Inferior parietal cortex (tissue), 1 donor: ENCODE measurements around the gene ADAMTS18.

ENCODE experiments used
- DNase-seq: peaks from one replicate; pipeline ENCODE4 v3.0.0-alpha.2; 2016; ENCODE audit errors: extremely low spot score

Gene ADAMTS18

DNA sequence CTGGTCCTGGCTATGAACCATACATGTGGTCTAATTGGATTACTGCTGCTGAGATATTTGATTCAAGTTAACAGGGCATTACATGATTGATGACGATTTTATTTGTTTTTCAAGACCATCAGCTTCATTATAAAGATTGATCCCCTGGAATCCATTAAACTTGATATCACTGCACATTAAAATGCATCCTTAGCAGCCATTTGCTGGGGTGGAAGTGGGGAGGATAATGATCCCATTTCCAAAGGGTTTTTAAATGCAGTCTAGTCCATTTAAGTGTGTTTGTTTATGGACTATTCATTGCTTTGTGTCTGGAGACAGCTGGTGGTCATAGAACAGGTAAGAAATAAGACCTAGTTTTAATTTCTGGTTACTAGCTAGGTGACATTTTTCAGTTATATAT, 40.9 kb downstream of the ADAMTS18 start:
- no peak for DNase-seq

DNA sequence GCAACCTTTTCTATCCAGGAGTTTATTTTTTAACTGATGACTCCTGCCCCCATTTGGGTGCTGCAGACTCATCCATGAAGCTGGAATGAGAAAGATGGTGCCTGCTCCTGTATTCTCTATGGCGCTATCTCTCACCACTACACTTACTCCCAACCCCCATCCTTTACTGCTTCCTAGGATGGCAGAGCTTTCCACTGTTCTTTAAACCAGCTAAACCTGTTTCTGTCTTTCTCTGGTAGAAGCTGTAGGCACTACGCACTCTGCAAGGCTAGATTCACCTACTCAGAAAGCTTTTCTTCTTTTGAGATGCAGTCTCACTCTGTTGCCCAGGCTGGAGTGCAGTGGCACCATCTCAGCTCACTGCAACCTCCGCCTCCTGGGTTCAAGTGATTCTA, 47.0 kb downstream of the ADAMTS18 start:
- no peak for DNase-seq

DNA sequence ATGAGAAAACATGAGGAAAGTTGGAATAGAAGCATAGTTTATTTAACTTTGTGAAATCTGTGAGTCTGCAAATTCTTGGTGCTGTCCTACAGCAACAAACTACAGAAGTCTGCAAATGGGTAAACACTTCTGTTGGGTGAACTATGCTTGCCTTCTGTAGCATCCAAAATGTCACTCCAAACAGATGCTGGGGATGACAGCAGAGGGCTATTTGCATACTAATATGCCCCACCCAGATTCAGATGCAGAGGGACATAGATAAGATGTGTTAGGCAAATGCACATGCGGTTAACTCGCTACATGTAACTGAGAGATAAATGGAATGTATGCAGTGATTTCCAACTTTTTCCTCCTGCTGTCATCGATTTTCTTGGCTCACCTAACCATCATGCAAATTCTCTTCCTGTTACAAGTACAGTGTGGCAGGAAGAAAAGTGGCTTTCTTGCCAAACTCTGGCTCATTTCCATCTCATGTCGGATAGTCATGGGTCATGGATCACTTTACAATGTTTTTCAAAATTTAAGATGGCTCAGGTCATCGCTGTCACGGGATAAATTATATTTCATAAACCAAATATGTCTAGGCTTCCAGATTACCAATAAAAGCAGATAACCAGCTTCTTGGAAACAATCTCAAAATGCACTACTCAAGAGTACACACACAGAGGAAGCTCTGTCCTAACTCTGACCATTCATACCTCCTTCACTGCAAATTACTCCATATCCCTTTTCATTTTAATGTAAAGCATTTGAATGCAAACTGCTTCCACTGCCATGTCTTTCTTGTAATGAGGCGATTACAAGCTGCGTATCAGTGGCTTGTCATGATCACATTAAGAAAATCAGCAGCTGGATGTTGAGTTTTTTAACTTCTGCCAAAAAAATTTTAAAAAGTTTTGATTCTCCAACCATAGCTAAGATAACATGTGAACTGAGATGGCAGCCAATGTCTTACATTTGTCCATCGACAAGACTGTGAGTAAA, 47.7 kb downstream of the ADAMTS18 start:
- no peak for DNase-seq

DNA sequence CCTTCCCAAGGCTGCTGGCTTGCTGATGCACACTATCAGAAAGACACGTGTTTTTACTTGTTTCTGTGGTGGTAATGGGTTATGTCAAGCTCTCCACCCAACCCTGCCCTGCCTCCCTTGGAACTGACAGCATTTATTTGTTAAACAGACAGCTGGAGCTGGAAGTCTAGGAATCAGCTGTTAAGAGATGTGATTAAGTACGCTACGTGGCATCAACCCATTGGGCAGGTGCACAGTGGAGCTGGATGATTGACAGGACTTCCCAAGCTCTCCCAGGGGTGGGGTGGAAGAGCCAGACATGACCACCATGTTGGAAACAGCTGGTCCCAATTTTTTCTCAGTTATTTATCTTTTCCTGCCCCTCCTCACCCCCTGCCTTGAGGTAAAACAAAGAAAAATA, 49.4 kb downstream of the ADAMTS18 start:
- DNase-seq: no peak

DNA sequence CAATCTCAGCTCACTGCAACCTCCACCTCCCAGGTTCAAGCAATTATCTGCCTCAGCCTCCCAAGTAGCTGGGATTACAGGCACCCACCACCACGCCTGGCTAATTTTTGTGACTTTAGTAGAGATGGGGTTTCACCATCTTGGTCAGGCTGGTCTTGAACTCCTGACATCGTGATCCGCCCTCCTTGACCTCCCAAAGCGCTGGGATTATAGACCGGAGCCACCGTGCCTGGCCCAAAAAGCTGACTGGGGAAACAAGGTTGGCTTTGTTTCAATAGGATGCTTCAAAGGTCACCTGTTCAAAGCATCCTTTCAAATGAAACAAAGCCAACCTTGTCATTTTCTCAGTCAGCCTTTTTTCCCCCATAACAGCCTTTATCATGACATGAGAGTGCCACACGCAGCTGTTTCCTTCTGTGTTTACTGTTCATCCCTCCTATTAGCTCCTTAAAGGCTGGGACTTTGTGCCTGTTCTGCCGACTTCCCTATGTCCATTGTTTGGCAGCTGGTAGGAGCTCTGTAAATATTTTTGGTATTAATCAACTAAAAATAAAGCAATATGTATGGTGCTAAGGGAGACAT, 51.1 kb downstream of the ADAMTS18 start:
- no peak for DNase-seq

DNA sequence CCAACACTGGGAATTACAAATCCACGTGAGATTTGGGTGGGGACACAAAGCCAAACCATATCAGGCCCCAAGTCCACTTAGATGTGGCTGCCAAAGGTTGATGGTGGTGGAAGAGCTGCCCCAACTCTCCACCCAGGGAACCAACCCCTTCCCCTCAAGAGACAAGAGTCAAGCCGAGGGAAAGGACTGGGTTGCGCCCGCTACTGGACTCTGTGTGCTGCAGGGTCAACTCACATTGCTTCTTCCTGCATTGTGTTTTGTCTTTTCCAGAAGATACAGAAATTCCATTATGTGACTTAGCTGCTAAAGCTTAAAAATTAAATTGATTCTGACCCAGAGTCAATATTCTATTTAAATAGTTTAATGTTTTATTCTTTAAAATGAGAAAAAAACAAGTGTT, 58.5 kb downstream of the ADAMTS18 start:
- DNase-seq: no peak

DNA sequence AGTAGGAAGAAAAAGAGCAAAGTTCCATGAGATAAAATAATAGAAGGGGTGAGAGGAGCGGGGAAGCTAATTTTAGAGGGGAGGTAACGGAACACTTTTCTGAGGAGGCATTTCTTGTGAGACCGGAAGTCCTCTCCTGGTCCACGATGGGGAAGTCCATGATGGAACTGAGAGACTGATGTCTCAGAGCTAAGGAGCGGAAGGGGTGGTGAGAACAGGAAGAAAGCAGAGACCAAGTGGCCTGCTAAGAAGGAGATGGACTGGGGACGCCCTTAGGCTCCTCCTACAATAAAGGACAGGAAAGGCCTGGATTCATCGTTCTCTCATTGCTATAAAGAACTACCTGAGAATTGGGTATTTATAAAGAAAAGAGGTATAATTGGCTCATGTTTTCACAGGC, 59.4 kb downstream of the ADAMTS18 start:
- DNase-seq: no peak

DNA sequence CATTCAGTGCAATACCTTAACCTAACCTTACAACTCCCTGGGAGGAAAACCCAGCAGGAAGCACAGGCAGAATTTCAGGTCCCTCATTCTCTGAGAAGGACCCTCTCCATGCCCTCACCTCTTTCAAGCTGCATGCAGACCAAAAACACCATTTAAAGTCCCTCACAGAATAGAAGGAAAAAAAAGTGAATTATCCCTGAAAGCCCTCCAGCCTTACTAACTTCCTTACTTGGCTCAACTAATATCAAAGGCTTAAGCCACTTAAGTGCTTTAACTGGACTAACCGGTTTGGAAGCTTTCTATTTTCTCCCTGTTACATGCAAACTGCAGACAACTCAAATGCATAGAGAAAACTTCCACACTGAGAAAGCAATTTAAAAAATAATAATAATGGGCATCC, 60.5 kb downstream of the ADAMTS18 start:
- DNase-seq: no peak

DNA sequence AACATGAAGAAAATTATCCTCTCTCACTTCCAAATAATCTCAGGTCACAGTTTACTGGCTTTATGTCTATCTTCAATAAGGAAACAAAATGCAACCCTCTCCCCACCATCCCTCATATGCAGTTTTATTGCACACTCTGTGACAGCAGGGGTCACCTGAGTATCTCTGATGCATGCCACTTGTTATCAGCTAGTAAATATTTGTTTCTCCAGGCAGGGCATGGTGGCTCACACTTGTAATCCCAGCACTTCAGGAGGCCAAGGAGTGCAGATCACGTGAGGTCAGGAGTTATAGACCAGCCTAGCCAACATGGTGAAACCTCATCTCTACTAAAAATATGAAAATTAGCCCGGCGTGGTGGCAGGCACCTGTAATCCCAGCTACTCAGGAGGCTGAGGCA, 61.1 kb downstream of the ADAMTS18 start:
- DNase-seq: no peak

DNA sequence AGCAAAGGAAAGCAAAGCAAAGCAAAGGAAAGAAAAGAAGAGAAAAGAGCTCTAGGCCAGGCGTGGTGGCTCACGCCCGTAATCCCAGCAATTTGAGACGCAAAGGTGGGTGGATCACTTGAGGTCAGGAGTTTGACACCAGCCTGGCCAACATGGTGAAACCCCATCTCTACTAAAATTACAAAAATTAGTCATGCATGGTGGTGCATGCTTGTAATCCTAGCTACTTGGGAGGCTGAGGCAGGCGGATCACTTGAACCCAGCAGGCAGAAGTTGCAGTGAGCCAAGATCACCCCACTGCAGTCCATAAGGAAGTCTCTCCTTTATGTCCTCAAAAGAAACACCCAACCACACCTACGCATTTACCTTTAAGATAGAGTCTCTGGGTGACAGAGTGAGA, 70.1 kb downstream of the ADAMTS18 start:
- no peak for DNase-seq

DNA sequence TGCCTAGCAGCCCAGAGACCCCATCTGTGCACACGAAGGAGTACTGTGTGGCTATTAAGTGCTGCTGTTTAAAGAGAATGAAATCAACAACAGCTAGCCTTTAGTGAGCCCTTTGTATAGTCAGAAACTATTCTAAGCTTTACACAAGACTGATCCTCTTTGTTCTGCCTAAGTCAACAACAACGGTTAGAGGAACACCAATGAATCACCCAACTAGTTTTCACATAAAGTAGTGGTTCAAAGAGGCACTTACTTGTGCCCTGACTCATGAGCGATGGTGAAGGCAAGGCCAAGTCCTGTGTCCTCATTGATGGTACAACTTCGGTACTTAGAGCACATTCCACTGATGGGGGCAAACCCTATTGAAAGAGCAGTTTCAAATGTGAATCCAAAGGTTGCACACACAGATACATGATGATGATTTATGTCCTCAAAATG, 75.8 kb downstream of the ADAMTS18 start:
- DNase-seq: peak; percentile 36

DNA sequence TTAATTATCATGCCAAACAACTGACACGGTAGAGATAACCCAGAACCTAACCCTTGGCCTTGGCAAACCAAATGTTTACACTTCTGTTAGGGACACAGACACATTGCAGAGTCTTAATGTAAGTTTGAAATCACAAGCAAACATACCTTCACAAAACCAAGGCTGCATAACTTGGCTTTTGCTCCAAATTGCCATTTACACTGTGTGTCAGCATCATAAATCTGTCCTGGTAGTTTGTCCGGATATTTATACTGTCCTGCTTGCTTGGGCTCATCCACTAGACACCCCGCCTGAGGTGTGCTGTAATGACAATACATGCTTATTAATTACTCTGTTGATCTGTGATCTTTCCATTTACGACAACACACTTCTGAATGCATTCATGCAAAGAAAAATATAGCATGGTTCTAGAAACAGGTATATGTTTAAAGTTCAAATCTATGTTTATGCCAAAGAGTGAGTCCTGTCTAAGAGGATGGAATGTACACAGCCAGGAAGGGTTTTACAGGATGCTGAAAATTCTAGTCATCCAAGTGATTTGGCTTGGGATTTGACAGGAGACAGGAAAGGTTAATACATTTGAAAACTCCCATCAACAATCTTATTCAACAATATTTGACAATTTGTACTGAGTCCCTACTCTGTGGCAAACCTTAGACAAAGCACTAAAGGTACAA, 81.1 kb downstream of the ADAMTS18 start:
- DNase-seq: no peak

DNA sequence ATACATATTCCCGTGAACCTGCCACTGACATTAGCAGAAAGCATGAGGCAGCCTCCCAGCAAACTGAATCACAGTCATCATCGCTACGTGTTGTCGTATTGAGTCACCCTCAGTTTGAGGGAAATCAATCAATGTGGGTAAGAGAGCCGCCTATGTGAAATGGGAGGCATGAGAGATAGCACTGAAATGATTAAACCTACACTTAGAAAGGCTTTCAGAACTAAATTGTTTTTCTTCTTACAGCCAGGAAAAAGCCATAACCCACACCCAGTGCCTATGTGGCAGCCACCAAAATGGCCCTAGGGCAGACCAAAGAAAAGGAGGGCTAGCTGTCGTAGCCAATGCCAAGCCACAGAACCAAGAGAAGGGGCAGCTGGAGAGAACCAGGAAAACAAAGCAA, 90.5 kb downstream of the ADAMTS18 start:
- no peak for DNase-seq

DNA sequence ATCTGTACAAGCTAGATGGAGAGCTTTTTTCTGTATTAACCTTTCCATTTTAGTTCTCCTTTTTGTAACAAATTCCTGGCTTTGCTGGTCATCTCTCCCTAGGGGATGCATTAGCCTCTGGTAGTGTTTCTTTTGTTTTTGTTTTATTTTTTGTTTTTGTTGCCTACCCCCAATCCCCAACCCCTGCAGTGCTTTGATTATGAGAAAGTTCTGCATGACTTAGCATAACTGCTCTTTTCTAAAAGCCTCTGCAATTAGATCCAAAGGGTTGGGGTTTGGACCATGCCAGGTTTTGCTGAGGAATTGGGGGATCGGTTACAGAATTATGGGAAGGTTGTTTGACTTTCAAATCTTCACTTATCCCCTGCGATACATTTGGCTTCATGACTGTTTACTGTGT, 98.2 kb downstream of the ADAMTS18 start:
- no peak for DNase-seq

DNA sequence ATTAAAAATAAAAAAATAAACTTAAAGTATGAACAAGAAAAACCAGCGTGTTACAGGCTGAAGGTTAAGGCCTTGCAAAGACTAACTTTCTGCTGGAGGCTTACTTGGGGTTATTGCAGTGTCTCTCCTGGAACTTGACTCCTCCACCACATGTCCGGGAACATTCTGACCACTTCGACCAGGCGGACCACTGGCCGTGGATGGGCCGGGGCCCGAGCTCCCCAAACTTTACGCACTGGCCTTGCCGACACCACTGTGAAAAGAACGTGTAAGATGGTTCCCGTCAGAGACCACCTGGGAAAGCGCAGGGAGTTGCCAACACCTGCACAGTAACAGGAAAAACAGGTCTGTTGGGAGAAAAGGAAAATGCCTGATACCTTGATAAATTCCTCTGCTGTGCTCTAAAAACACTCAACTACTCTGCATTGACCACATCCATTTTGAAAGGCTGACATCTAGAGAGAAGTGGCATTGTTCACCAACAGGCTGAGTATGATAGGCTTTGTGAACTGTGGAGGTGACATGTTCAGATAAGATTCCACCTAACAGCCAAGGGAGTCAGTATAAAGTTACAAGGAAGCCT, 99.1 kb downstream of the ADAMTS18 start:
- DNase-seq: no peak

DNA sequence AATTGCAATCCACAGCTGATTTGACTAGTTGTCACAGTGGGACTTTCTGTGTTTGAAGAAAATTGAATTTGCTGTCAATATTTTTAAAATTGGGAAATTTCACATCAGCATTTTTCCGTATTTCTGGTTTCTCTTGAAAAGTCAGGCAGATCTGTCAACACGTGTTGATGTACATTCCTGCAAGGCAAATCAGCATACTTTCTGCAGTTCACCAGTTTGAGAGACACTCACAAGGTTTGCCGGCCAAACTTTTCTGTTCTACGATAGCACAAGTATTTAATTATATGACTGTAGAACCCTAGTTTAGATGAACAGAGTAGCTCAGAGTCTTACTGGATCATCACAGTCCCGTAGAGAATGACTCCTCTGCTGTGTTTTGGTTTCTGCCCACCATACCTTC, 102.0 kb downstream of the ADAMTS18 start:
- DNase-seq: no peak

DNA sequence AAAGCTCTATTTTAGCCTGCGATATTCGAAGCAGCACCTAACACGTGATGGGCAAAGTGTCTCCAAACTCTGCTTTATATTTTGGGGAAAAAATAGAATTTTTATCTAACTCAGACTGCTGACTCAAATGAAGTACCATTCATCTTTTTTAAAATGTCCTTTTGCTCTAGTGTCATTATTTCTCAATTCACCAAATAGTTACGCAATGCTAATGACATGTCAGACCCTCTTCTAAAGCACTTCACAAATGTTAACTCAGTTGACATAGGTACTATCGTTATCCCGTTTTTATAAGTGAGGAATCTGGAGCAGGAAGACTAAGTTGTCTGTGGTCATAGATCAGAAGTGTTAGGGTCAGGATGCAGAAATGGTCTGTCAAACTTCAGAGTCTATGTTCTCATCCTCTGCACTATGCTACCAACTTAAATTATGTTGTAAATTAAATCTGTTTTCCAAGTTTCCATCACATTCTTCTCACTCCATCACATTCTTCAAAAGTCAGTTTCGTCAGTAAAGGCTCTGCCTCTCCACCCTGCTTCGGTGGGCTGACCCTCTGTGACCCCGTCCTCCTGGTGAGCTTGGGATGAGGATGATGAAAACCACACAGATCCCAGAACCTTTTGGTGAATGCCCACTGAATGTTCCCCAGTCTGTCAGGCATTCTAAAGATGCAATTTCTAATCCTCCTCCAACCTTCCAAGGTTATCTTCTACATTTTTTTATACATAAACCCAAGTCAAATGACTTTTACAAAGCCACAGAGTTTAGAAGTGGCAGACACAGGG, 102.8 kb downstream of the ADAMTS18 start:
- DNase-seq: no peak

DNA sequence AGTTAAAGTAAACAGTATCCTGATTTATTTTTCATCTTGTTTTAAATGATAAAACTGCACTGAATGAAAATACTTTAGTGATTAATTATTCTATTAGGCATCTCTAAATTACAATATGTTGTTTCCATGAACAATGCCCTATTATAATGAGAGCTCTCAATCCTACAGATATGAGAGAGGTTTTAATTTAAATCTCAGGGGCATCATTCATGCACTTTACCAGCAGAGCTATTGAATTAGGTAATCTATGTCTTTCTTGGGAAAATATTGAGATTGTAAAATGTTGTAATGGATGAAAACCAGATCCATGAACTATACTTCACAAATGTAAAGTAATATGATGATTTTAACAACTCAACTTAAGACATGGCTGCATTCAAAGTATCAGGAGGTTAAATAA, 103.8 kb downstream of the ADAMTS18 start:
- DNase-seq: no peak

DNA sequence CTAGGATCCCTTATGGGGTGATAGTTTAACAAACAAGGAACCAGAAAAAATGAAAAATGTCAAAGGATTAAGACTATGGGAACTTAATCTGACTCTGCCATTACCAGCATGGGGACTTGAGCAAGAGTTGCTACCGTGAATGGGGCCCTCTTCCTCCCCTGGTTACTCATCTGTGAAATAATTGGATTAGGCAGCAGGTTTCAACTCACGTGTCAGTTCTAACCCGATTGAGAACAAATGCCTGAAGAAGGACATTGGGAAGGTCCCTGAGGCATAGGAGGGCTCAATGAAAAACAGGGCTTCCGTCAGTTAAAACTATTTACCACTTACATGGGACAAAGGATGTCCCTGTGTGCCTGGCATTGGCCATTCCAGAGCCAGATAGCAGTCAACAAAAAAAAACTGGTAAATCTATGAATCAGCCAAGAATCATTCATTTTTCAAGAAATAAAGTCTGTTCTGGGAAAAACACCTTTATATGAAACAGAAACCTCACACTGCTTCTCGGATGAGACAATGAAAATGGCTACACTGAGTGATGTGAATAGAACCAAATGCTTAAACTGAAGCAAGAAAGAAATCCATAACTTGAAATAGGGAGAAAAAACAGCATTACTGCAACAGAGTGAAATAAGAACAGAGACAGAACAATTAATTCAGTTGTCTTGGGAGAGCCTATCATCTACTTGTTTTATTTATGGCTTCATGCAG, 104.3 kb downstream of the ADAMTS18 start:
- no peak for DNase-seq

DNA sequence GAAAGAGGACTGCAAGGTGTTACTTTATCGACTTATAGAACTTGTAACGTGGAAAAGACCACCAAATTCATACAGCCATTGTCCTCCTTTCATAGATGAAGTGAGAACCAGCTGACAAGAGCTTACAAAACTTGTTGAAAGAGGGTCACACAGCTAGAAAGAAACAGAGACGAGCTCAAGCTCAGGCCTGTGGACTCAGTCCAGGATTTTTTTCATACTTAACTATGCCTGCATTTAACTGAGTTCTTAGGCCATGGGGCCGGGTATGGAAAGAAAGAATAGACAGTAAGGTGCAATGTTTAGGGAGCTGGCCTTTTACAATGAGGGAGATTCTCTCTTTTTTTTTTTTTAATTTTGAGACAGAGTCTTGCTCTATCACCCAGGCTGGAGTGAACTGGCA, 106.1 kb downstream of the ADAMTS18 start:
- DNase-seq: no peak

DNA sequence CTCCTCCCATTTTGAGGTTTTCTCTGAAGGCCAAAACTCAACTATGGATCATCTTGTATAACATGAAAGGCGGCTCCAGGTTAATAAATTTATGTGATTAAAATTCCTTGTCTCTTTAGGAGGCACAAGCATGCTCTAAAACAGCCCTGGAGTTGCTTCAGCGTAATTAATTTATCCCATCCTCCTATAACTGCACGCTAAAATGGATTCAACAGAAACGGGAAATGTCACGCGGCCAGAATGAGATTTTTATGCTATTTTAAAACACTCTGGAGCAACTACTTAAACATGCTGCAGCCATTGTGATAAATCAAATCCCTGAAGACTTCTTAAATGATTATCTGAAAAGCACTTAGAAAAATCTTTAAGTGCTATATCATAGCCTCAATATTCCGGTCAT, 106.6 kb downstream of the ADAMTS18 start:
- no peak for DNase-seq
